NT2/D1 (cell line): ENCODE data around the gene GJD3.

ENCODE experiments used
- SUZ12 ChIP-seq: IDR thresholded peaks from 2 replicates; pipeline ENCODE4 v1.6.1; 2011; ENCODE audit not compliant: insufficient read length, insufficient read depth; ENCODE audit errors: extremely low read depth
- ZNF274 ChIP-seq: IDR thresholded peaks from 2 replicates; pipeline ENCODE4 v1.6.1; 2011; ENCODE audit warnings: mild to moderate bottlenecking, low read depth, low read length

DNA sequence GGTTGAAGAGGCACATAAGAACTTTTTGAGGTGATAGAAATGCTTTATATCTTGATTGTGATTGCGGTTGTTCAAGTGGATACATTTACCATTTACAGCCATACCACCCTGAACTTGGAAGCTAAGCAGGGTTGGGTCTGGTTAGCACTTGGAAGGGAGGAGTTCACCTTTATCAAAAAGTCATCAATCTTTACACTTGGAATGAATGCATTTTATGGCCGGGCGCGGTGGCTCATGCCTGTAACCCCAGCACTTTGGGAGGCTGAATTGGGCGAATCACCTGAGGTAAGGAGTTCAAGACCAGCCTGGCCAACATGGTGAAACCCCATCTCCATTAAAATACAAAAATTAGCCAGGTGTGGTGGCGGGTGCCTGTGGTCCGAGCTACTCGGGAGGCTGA is 9.5 kb upstream of the GJD3 start:
- TF ChIP-seq SUZ12 (no peak), ZNF274 (no peak)
